ENCODE results near the gene SRSF11.
A peak's percentile ranks its signal among the peaks of the same experiment; 100 is the strongest.

- TF ChIP-seq CTCF (conservative IDR thresholded peaks at IDR 0.05; ENCODE audit: low read length): 0 out of 2 replicates have a peak, but pooled peaks have one; percentile 24
- TF ChIP-seq EZH2phosphoT487 (IDR thresholded peaks at IDR 0.05; ENCODE audit: borderline replicate concordance, low read depth, low read length): no peak
Measured at GRCh38 chr1:70196333-70196732, 24.8 kb upstream of the SRSF11 start.
